GM20000 (cell line): ENCODE results near the gene OR3A2.
"Not testable (repeated sequence)": the region's sequence is repeated elsewhere in the genome, so short reads cannot be mapped to it uniquely, and the experiment has no call there.

ENCODE experiments used
- DNase-seq: peaks from one replicate; pipeline ENCODE4 v3.0.0; 2012; ENCODE audit warnings: low spot score
- TF ChIP-seq, protein P1 (sequence below): IDR thresholded peaks from 2 replicates; pipeline ENCODE4 v1.5.1; 2012; ENCODE audit warnings: mild to moderate bottlenecking, control low read depth; ENCODE audit errors: extremely low read depth, missing control alignments

The OR3A2 gene

DNA sequence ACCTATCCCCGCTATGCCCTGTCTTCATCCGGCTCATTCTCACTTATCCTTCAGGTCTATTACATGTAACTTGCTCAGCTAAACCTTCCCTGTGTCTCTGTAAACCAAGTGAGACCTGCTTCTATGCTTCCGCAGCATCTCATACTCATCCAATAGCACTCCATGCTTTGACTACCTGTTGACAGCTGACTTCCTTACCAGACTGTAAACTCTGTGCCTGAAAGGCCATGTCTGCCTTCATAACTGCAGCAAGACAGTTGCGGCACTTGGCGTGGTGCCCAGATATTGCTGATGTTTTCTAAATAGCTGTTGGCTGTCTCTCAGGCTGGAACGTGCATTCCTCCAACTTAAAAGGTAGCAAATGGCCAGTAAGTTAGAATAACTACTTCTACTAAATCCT, 13.9 kb upstream of the OR3A2 start:
- TF ChIP-seq, protein P1, sequence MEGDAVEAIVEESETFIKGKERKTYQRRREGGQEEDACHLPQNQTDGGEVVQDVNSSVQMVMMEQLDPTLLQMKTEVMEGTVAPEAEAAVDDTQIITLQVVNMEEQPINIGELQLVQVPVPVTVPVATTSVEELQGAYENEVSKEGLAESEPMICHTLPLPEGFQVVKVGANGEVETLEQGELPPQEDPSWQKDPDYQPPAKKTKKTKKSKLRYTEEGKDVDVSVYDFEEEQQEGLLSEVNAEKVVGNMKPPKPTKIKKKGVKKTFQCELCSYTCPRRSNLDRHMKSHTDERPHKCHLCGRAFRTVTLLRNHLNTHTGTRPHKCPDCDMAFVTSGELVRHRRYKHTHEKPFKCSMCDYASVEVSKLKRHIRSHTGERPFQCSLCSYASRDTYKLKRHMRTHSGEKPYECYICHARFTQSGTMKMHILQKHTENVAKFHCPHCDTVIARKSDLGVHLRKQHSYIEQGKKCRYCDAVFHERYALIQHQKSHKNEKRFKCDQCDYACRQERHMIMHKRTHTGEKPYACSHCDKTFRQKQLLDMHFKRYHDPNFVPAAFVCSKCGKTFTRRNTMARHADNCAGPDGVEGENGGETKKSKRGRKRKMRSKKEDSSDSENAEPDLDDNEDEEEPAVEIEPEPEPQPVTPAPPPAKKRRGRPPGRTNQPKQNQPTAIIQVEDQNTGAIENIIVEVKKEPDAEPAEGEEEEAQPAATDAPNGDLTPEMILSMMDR, result no peak
- DNase-seq, result no peak

GRCh38 chr17:3398310-3398709, 12.2 kb upstream of the OR3A2 start, which contains the start of gene OR1E1:
TSS of gene OR1E1 (minus strand) at chr17:3398410. CDS start at chr17:3398410, 0 bp downstream.
- no peak for DNase-seq
- TF ChIP-seq, protein P1, result no peak

GRCh38 chr17:3397801-3398200, 11.7 kb upstream of the OR3A2 start:
- DNase-seq, result not testable (repeated sequence)

GRCh38 chr17:3389791-3390190, 3.7 kb upstream of the OR3A2 start:
- DNase-seq, result no peak
- TF ChIP-seq, protein P1, result no peak

DNA sequence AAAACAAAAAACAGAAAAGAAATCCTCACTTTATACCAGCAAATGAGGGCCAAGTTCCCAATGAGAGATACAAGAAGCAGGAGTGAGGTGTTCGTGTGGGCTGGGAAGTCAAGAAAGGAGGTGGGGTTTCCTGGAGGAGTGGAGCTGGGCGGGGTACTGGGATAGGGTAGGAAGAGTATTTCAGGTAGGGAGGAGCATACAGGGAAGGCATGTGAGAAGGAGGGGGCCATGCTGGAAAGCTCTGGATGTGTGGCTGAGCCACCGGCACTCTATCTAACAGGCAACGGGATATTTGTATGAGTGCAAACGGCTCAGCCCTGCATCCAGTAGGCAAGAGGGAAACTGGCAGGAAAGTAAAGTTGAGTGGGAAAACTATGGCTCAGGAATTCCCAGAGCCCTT, 4.2 kb downstream of the OR3A2 start:
- TF ChIP-seq, protein P1, result no peak
- no peak for DNase-seq

DNA sequence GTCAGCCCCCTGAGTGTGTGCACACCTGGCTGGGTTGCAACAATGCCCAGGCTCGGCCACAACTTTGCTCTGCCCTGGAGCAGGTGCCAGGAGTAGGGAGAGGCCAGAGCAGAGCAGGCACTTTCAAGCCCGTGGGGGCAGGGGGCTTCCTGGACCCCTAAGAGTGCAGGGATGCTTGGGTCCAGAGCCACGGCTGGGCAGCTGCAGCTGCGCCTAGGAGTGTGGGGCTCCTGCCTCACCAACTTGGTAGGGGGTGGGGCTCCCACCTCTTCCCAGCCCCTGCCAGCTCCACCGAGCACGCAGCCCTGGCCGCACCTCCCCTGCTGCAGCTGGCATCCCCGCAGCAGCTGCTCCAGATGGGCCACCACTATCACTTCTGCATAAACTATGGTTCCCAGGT, 7.8 kb downstream of the OR3A2 start:
- no peak for DNase-seq
- TF ChIP-seq, protein P1, result no peak

DNA sequence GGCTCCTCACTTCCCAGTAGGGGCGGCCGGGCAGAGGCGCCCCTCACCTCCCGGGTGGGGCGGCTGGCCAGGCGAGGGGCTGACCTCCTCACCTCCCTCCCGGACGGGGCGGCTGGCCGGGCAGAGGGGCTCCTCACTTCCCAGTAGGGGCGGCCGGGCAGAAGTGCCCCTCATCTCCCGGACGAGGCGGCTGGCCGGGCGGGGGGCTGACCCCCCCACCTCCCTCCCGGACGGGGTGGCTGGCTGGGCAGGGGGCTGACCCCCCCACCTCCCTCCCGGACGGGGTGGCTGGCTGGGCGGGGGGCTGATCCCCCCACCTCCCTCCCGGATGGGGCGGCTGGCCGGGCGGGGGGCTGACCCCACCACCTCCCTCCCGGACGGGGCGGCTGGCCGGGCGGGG, 14.9 kb downstream of the OR3A2 start:
- not testable (repeated sequence) for DNase-seq

GRCh38 chr17:3342782-3343181, 43.3 kb downstream of the OR3A2 start:
- not testable (repeated sequence) for DNase-seq

DNA sequence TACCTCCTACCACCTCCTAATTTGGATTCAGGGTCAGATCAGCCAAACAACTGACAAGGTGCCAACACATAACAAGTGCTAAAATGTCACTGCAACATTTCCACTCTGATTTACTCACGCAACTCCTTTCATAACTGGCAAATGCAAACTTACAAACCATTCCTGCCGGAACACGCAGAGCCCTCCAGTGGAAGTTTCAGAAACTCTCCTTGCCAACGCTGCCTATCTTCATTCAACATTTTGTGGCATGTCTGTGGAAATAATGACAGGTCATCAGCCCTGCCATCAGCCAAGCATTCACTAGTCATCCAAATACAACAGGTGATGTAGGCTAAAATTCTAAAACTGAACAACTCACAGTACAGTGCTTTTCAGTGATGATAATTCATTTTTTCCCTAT, 50.2 kb downstream of the OR3A2 start:
- TF ChIP-seq, protein P1, result no peak
- DNase-seq, result no peak
